Neuronal stem cell (in vitro differentiated cells): ENCODE measurements around the gene LYRM1.

ENCODE experiments used
- DNase-seq: peaks from one replicate; pipeline ENCODE4 v3.0.0-alpha.2; 2013; ENCODE audit warnings: low spot score
- H2AFZ ChIP-seq: one replicate; pipeline ENCODE4 v1.6.1; 2013; ENCODE audit warnings: mild to moderate bottlenecking, low read length, inconsistent platforms
- H2AK5ac ChIP-seq: 2 replicates; pipeline ENCODE4 v1.6.1; 2013; ENCODE audit warnings: low read depth, mild to moderate bottlenecking, inconsistent platforms, low read length, moderate library complexity, mixed read lengths
- H2BK120ac ChIP-seq: 2 replicates; pipeline ENCODE4 v1.6.1; 2013; ENCODE audit warnings: low read depth, mild to moderate bottlenecking, inconsistent platforms, low read length, moderate library complexity, mixed read lengths
- H2BK12ac ChIP-seq: one replicate; pipeline ENCODE4 v1.6.1; 2013; ENCODE audit warnings: low read length, inconsistent platforms
- H2BK15ac ChIP-seq: 2 replicates; pipeline ENCODE4 v1.6.1; 2013; ENCODE audit warnings: mild to moderate bottlenecking, low read length, inconsistent platforms, mixed read lengths
- H2BK5ac ChIP-seq: one replicate; pipeline ENCODE4 v1.6.1; 2013; ENCODE audit warnings: inconsistent platforms, mild to moderate bottlenecking, low read length, moderate library complexity
- H3K14ac ChIP-seq: one replicate; pipeline ENCODE4 v1.6.1; 2013; ENCODE audit warnings: low read length, inconsistent platforms
- H3K18ac ChIP-seq: 2 replicates; pipeline ENCODE4 v1.6.1; 2013; ENCODE audit warnings: low read length, inconsistent platforms
- H3K23ac ChIP-seq: 2 replicates; pipeline ENCODE4 v1.6.1; 2013; ENCODE audit warnings: low read depth, mild to moderate bottlenecking, mixed read lengths, low read length, inconsistent platforms; ENCODE audit not compliant: poor library complexity
- H3K27ac ChIP-seq: replicated peaks from 3 replicates; pipeline ENCODE4 v1.5.1; 2013; ENCODE audit warnings: low read length, inconsistent platforms
- H3K27me3 ChIP-seq, 3 experiments: 2 replicates each; pipeline ENCODE4 v1.6.1; 2013; ENCODE audit warnings: low read length in 3 of 3, mild to moderate bottlenecking in 2 of 3, inconsistent platforms in 1 of 3, low read depth in 1 of 3, mixed read lengths in 1 of 3, moderate library complexity in 1 of 3; ENCODE audit not compliant: control insufficient read depth in 3 of 3, insufficient read depth in 3 of 3
- H3K36me3 ChIP-seq, 2 donors: replicated peaks in 1 of 2; 2 replicates each; pipeline ENCODE4 v1.6.1; 2013; ENCODE audit warnings: low read length in 2 of 2; ENCODE audit not compliant: control insufficient read depth in 2 of 2, insufficient read depth in 2 of 2
- H3K4ac ChIP-seq: 2 replicates; pipeline ENCODE4 v1.6.1; 2013; ENCODE audit warnings: inconsistent platforms, mild to moderate bottlenecking, low read length, moderate library complexity
- H3K4me1 ChIP-seq, 2 donors: 1 replicate in 1 of 2; 2 replicates in 1 of 2; pipeline ENCODE4 v1.6.1; 2013; ENCODE audit warnings: low read length in 2 of 2, low read depth in 1 of 2; ENCODE audit not compliant: control insufficient read depth in 2 of 2, insufficient read depth in 1 of 2
- H3K4me2 ChIP-seq: one replicate; pipeline ENCODE4 v1.6.1; 2013; ENCODE audit warnings: mild to moderate bottlenecking, low read length, inconsistent platforms; ENCODE audit not compliant: insufficient read depth, poor library complexity, severe bottlenecking
- H3K4me3 ChIP-seq, 2 donors: 2 replicates each; pipeline ENCODE4 v1.5.1; 2013; ENCODE audit warnings: low read length in 2 of 2, mild to moderate bottlenecking in 2 of 2, inconsistent platforms in 1 of 2, moderate library complexity in 1 of 2
- H3K79me1 ChIP-seq: one replicate; pipeline ENCODE4 v1.6.1; 2013; ENCODE audit warnings: low read depth, mild to moderate bottlenecking, inconsistent platforms, low read length, moderate library complexity
- H3K9ac ChIP-seq: one replicate; pipeline ENCODE4 v1.6.1; 2013; ENCODE audit warnings: mild to moderate bottlenecking, low read depth, low read length, inconsistent platforms; ENCODE audit not compliant: poor library complexity
- H3K9me3 ChIP-seq, 2 donors: replicated peaks in 1 of 2; 2 replicates each; pipeline versions ENCODE3 to v1.6.1; 2013; ENCODE audit warnings: low read length in 2 of 2, mild to moderate bottlenecking in 2 of 2, inconsistent platforms in 1 of 2, low read depth in 1 of 2, mixed read lengths in 1 of 2, moderate library complexity in 1 of 2; ENCODE audit not compliant: control insufficient read depth in 2 of 2, insufficient read depth in 1 of 2
- H4K8ac ChIP-seq: one replicate; pipeline ENCODE4 v1.6.1; 2013; ENCODE audit warnings: low read depth, mild to moderate bottlenecking, inconsistent platforms, low read length, moderate library complexity
- H4K91ac ChIP-seq: one replicate; pipeline ENCODE4 v1.6.1; 2013; ENCODE audit warnings: low read length, low read depth, mild to moderate bottlenecking, inconsistent platforms; ENCODE audit not compliant: poor library complexity
- WGBS, 2 donors: extraction: QIAGEN DNeasy Blood & Tissue Kit; methylation state at CpG; one replicate each; pipeline ENCODE4 v1.1.7; 2013; ENCODE audit warnings: missing lambda C conversion rate in 2 of 2, mixed read lengths in 1 of 2; ENCODE audit not compliant: insufficient read length in 2 of 2, insufficient replicate concordance in 1 of 2; ENCODE audit errors: extremely low coverage in 2 of 2; 5-methylcytosine and 5-hydroxymethylcytosine counted together

Gene LYRM1

DNA sequence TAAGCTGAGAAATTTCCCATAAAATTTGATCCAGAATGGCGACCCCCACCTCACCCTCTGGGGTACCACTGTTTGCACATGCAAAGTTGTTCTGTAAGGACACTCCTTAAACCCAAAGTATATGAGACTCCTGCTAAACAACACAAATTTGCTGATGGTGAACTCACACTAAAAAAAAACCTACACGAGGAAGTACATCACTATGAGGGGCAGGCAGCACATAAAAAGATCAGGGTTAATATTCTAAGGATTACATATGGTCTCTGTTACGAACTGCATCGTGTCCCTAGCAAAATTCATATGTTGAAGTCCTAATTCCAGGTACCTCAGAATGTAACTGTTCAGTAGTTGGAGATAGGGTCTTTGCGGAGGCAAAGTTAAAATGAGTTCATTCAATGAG lies 60.3 kb downstream of the LYRM1 start:
- H3K4me1 ChIP-seq, result no peaks in the 10 kb centered on the region
- no peak overlapping the region for H3K9ac ChIP-seq
- no peaks in the 10 kb centered on the region for H3K9me3 ChIP-seq
- no peak overlapping the region for H3K23ac ChIP-seq
- no peak overlapping the region for H2BK5ac ChIP-seq
- no peak overlapping the region for H2BK12ac ChIP-seq
- no peak overlapping the region for H2BK120ac ChIP-seq
- H2AFZ ChIP-seq, result no peak overlapping the region
- H3K18ac ChIP-seq, result no peak overlapping the region
- DNase-seq, result no peak
- no peak overlapping the region for H4K8ac ChIP-seq
- H3K4me2 ChIP-seq, result no peak overlapping the region
- H2AK5ac ChIP-seq, result no peak overlapping the region
- no peak overlapping the region for H3K14ac ChIP-seq
- H3K79me1 ChIP-seq, result no peaks in the 10 kb centered on the region
- no peak overlapping the region for H3K4me3 ChIP-seq
- no CpG with 5 or more reads among the region's 5 CpGs for WGBS, 2 donors
- no peak overlapping the region for H4K91ac ChIP-seq
- no peaks in the 10 kb centered on the region for H3K36me3 ChIP-seq
- H2BK15ac ChIP-seq, result no peak overlapping the region
- H3K27me3 ChIP-seq, result no peaks in the 10 kb centered on the region
- no peak overlapping the region for H3K27ac ChIP-seq
- H3K4ac ChIP-seq, result no peak overlapping the region

DNA sequence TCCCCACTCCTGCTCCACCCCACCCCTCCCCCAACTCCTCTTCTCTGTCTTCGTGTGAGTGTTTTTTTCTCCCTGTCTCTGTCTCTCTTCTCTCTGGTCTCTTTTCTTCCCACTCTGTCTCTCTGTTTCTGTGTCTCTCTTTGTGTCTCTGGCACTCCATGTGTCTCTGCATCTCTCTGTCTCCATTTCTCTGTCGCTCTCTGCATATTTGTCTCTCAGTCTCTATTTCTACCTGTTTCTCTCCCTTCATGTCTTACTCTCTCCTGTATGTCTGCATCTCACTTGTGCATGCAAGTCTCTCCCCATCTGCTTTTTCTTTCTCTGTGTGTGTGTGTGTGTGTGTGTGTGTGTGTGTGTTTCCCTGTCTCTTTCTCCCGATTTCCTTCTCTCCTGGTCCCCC lies 68.2 kb downstream of the LYRM1 start:
- H3K36me3 ChIP-seq, result no peaks in the 10 kb centered on the region

DNA sequence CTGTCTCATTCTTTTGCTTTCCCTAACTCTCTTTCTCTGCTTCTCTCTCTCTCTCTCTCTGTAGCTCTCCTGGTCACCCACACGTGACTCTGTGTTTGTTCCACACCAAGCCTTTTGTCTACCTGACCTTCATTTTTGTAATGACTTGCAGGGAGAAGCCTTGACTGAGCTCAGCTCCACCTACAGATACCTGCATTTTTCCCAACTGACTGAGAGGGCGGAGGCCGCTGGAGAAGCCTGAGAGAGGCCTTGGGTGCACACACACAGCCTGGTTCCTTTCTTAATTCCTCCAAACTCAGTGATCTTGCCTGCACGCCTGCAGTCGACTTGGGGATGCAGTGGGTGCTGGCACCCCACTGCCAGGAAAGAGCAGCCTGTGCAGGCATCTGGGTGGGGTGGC lies 68.8 kb downstream of the LYRM1 start:
- Histone ChIP-seq H3K23ac (peak overlapping the region; percentile 2), H3K4me2 (no peak overlapping the region), H4K8ac (no peak overlapping the region), H3K14ac (no peak overlapping the region), H2AFZ (no peak overlapping the region), H3K27me3 (no peaks in the 10 kb centered on the region), H3K4me3 (no peak overlapping the region), H2AK5ac (peak overlapping the region; percentile 11), H3K4me1 (peaks cover 0 to 6% of the 10 kb centered on the region in 2 donors), H3K27ac (no peak overlapping the region), H4K91ac (no peak overlapping the region), H2BK120ac (no peak overlapping the region), H2BK5ac (peak overlapping the region; percentile 4), H3K79me1 (no peaks in the 10 kb centered on the region), H3K36me3 (no peaks in the 10 kb centered on the region), H3K9me3 (no peaks in the 10 kb centered on the region), H2BK15ac (no peak overlapping the region), H2BK12ac (no peak overlapping the region), H3K9ac (no peak overlapping the region), H3K4ac (no peak overlapping the region), H3K18ac (peak overlapping the region; percentile 63)
- DNase-seq, result no peak
- WGBS, 2 donors, result no CpG with 5 or more reads among the region's 5 CpGs

More for the DNA sequence above, 68.2 kb downstream of the LYRM1 start:
- H3K27me3 ChIP-seq, result no peaks in the 10 kb centered on the region
- H4K8ac ChIP-seq, result no peak overlapping the region
- no peak overlapping the region for H3K18ac ChIP-seq
- no peak overlapping the region for H3K27ac ChIP-seq
- H2BK15ac ChIP-seq, result no peak overlapping the region
- no peaks in the 10 kb centered on the region for H3K79me1 ChIP-seq
- H2BK5ac ChIP-seq, result no peak overlapping the region
- no peak overlapping the region for H2AK5ac ChIP-seq
- no peak overlapping the region for H2AFZ ChIP-seq
- H3K4me1 ChIP-seq, result peaks cover 0 to 6% of the 10 kb centered on the region in 2 donors
- H2BK12ac ChIP-seq, result no peak overlapping the region
- no peak overlapping the region for H3K4ac ChIP-seq
- H4K91ac ChIP-seq, result no peak overlapping the region
- DNase-seq, result no peak
- no peak overlapping the region for H3K9ac ChIP-seq
- H3K14ac ChIP-seq, result no peak overlapping the region
- H3K23ac ChIP-seq, result no peak overlapping the region
- H3K4me2 ChIP-seq, result no peak overlapping the region
- no peak overlapping the region for H3K4me3 ChIP-seq
- no peaks in the 10 kb centered on the region for H3K9me3 ChIP-seq
- H2BK120ac ChIP-seq, result no peak overlapping the region
- WGBS, 2 donors, result no CpG with 5 or more reads among the region's 3 CpGs

DNA sequence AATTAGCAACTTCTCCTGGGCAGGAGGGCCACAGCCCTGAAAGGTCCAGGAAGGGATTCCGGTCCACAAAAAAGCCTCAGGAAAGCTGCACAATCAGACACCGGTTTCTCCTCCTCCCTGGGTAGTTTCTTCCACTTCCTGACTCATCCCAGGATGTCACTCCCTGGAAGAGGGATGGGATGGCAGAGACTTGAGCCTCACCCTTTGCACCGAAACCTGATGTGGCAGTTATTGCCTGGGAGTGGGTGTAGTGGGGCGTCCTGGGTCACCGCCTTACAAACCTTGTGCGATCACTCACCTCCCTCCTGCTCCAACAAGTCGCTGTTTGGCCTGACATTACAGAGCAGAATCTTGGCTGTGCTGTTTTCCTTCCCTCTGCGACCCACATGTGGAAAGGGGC lies 70.8 kb downstream of the LYRM1 start:
- no peak for DNase-seq
- Histone ChIP-seq H3K23ac (no peak overlapping the region), H3K36me3 (no peaks in the 10 kb centered on the region), H3K18ac (no peak overlapping the region), H4K8ac (no peak overlapping the region), H3K4me2 (no peak overlapping the region), H2BK120ac (no peak overlapping the region), H3K27me3 (no peaks in the 10 kb centered on the region), H3K4me1 (peaks cover 0 to 6% of the 10 kb centered on the region in 2 donors), H3K79me1 (no peaks in the 10 kb centered on the region), H3K14ac (no peak overlapping the region), H2AK5ac (no peak overlapping the region), H3K4me3 (peak overlapping the region in 1 of 2 donors; percentile 5), H3K27ac (no peak overlapping the region), H2BK15ac (no peak overlapping the region), H2AFZ (no peak overlapping the region), H3K9ac (no peak overlapping the region), H3K4ac (no peak overlapping the region), H4K91ac (no peak overlapping the region), H2BK5ac (no peak overlapping the region), H2BK12ac (no peak overlapping the region), H3K9me3 (no peaks in the 10 kb centered on the region)
- no CpG with 5 or more reads among the region's 8 CpGs for WGBS, 2 donors
